Liver (tissue), 9 donors: ENCODE measurements around the gene PRSS23. TPM values are rescaled to one million over a fixed set of nuclear protein-coding genes. Genes with fewer than 3 reads are reported as not detected.

Experiments
- DNase-seq: peaks from one replicate; pipeline ENCODE4 v3.0.0-alpha.2; 2017; ENCODE audit warnings: low spot score
- H3K27ac ChIP-seq, 2 donors: one replicate each; pipeline ENCODE4 v1.7.0; 2013; ENCODE audit warnings: inconsistent platforms in 2 of 2, low read length in 2 of 2, control low read depth in 1 of 2, low read depth in 1 of 2, mild to moderate bottlenecking in 1 of 2
- H3K27me3 ChIP-seq, 4 donors: one replicate each; pipeline versions ENCODE4 v1.6.1 to v1.7.0; 2013; ENCODE audit warnings: low read length in 3 of 4, inconsistent platforms in 1 of 4, mild to moderate bottlenecking in 1 of 4, moderate library complexity in 1 of 4; ENCODE audit not compliant: control insufficient read depth in 4 of 4, insufficient read depth in 4 of 4
- H3K36me3 ChIP-seq, 4 donors: one replicate each; pipeline versions ENCODE4 v1.6.1 to v1.7.0; 2013; ENCODE audit warnings: low read length in 3 of 4, mild to moderate bottlenecking in 3 of 4, low read depth in 1 of 4, moderate library complexity in 1 of 4; ENCODE audit not compliant: control insufficient read depth in 4 of 4, insufficient read depth in 3 of 4
- H3K4me1 ChIP-seq, 4 donors: one replicate each; pipeline versions ENCODE4 v1.6.1 to v1.7.0; 2013; ENCODE audit warnings: low read length in 3 of 4, mild to moderate bottlenecking in 3 of 4, moderate library complexity in 1 of 4; ENCODE audit not compliant: control insufficient read depth in 4 of 4, insufficient read depth in 4 of 4
- H3K4me3 ChIP-seq, 3 donors: one replicate each; pipeline versions ENCODE4 v1.6.1 to v1.7.0; 2013; ENCODE audit warnings: low read length in 3 of 3, control low read depth in 1 of 3, low read depth in 1 of 3, mild to moderate bottlenecking in 1 of 3
- H3K9ac ChIP-seq, 2 donors: one replicate each; pipeline ENCODE4 v1.7.0; 2013; ENCODE audit warnings: low read length in 2 of 2, mild to moderate bottlenecking in 2 of 2, moderate library complexity in 2 of 2, control low read depth in 1 of 2, low read depth in 1 of 2
- H3K9me3 ChIP-seq, 4 donors: one replicate each; pipeline versions ENCODE4 v1.6.1 to v1.7.0; 2013; ENCODE audit warnings: low read length in 3 of 4; ENCODE audit not compliant: control insufficient read depth in 4 of 4
- ATF3 ChIP-seq: IDR thresholded peaks from 2 replicates; pipeline ENCODE4 v1.6.1; 2016; ENCODE audit warnings: antibody characterized with exemption
- EGR1 ChIP-seq, 2 donors: IDR thresholded peaks; 2 replicates each; pipeline ENCODE4 v1.6.1; 2016 to 2018; ENCODE audit warnings: antibody characterized with exemption in 2 of 2, low read depth in 2 of 2
- FOXA1 ChIP-seq: IDR thresholded peaks from 2 replicates; pipeline ENCODE4 v1.6.1; 2016; ENCODE audit warnings: antibody characterized with exemption
- FOXA2 ChIP-seq: IDR thresholded peaks from 2 replicates; pipeline ENCODE4 v1.6.1; 2016; ENCODE audit warnings: antibody characterized with exemption
- HNF4A ChIP-seq, 2 donors: conservative IDR thresholded peaks; 2 replicates each; pipeline ENCODE4 v1.6.1; 2016; ENCODE audit warnings: antibody characterized with exemption in 2 of 2, mild to moderate bottlenecking in 2 of 2
- HNF4G ChIP-seq: IDR thresholded peaks from 2 replicates; pipeline ENCODE4 v1.6.1; 2016; ENCODE audit warnings: antibody characterized with exemption
- JUND ChIP-seq, 2 donors: IDR thresholded peaks; 2 replicates each; pipeline ENCODE4 v1.6.1; 2016; ENCODE audit warnings: antibody characterized with exemption in 2 of 2
- NR2F2 ChIP-seq: IDR thresholded peaks from 2 replicates; pipeline ENCODE4 v1.6.1; 2016; ENCODE audit warnings: antibody characterized with exemption
- RAD21 ChIP-seq, 2 donors: IDR thresholded peaks; 2 replicates each; pipeline ENCODE4 v1.6.1; 2016; ENCODE audit warnings: antibody characterized with exemption in 2 of 2, mild to moderate bottlenecking in 2 of 2
- REST ChIP-seq: IDR thresholded peaks from 2 replicates; pipeline ENCODE4 v1.6.1; 2016; ENCODE audit warnings: antibody characterized with exemption, mild to moderate bottlenecking
- RXRA ChIP-seq, 2 donors: IDR thresholded peaks; 2 replicates each; pipeline ENCODE4 v1.6.1; 2017 to 2018; ENCODE audit warnings: antibody characterized with exemption in 2 of 2, mild to moderate bottlenecking in 1 of 2
- SP1 ChIP-seq: IDR thresholded peaks from 2 replicates; pipeline ENCODE4 v1.6.1; 2018; ENCODE audit warnings: antibody characterized with exemption, mild to moderate bottlenecking
- YY1 ChIP-seq: IDR thresholded peaks from 2 replicates; pipeline ENCODE4 v1.6.1; 2016; ENCODE audit warnings: antibody characterized with exemption, mild to moderate bottlenecking
- ZBTB33 ChIP-seq: IDR thresholded peaks from 2 replicates; pipeline ENCODE4 v1.6.1; 2016; ENCODE audit warnings: antibody characterized with exemption
- WGBS: extraction: QIAGEN DNeasy Blood & Tissue Kit; methylation state at CpG from one replicate; pipeline ENCODE4 v1.1.7; 2013; 5-methylcytosine and 5-hydroxymethylcytosine counted together
- polyA plus RNA-seq, 2 donors: library from polyadenylated mRNA; stranded (reverse) in 1 of 2; unstranded in 1 of 2; fragments of 200-250 nt in 1 of 2; fragments of >200 nt in 1 of 2; fragmentation: Nextera tagmentation in 1 of 2; extraction: Ambion mirVana in 1 of 2; gene quantifications; one replicate each; pipeline versions ENCODE4 v1.2.1 to v1.2.3, GENCODE V29; 2013 to 2015
- total RNA-seq, 2 donors: library from RNA; depleted of rRNA; stranded (reverse); fragments of >200 nt; gene quantifications; one replicate each; pipeline ENCODE4 v1.2.3, GENCODE V29; 2014
- donor health status: healthy.
- donor health status: healthy.
- donor health status: healthy.
- donor health status: healthy.
- donor health status: healthy.

Gene PRSS23
- total and polyA plus RNA-seq, 4 donors, result 2.3 to 11.0 (median 7.8) TPM

- Histone ChIP-seq H3K4me1 (no peaks in the 10 kb centered on the region), H3K9ac (no peak overlapping the region), H3K27ac (no peak overlapping the region), H3K4me3 (no peak overlapping the region), H3K36me3 (no peaks in the 10 kb centered on the region), H3K9me3 (no peaks in the 10 kb centered on the region), H3K27me3 (peaks cover 0 to under 1% (median 0%) of the 10 kb centered on the region in 4 donors)
- TF ChIP-seq EGR1 (IDR thresholded peaks at IDR 0.05; ENCODE audit: low read depth in 2 of 2), result no peak
- TF ChIP-seq JUND (IDR thresholded peaks at IDR 0.05), result no peak
- no peak for TF ChIP-seq NR2F2
- no peak for TF ChIP-seq FOXA2
- TF ChIP-seq FOXA1, result no peak
- TF ChIP-seq ATF3, result no peak
- TF ChIP-seq SP1, result no peak
- no peak for TF ChIP-seq HNF4A (conservative IDR thresholded peaks at IDR 0.05)
- TF ChIP-seq RAD21 (IDR thresholded peaks at IDR 0.05), result no peak
- no peak for TF ChIP-seq RXRA (IDR thresholded peaks at IDR 0.05)
- no peak for TF ChIP-seq REST
- no peak for TF ChIP-seq HNF4G
- no peak for DNase-seq
- WGBS, result 80% methylated on average over 2 of the region's 2 CpGs
These were observed 9.9 kb downstream of the PRSS23 start for GRCh38 chr11:86810288-86810687.

GRCh38 chr11:86811637-86812321 is 11.4 kb downstream of the PRSS23 start:
- Histone ChIP-seq H3K4me3 (no peak overlapping the region), H3K4me1 (no peaks in the 10 kb centered on the region)

More at GRCh38 chr11:86811637-86812321, 11.4 kb downstream of the PRSS23 start:
- no peaks in the 10 kb centered on the region for H3K27me3 ChIP-seq
- H3K9ac ChIP-seq, result no peak overlapping the region
- H3K27ac ChIP-seq, result no peak overlapping the region
- WGBS, result 43% methylated on average over 2 of the region's 2 CpGs
- DNase-seq, result no peak
- no peaks in the 10 kb centered on the region for H3K9me3 ChIP-seq
- no peaks in the 10 kb centered on the region for H3K36me3 ChIP-seq
- TF ChIP-seq REST, result no peak
- TF ChIP-seq ZBTB33, result no peak
- TF ChIP-seq ATF3, result no peak
- no peak for TF ChIP-seq RAD21 (IDR thresholded peaks at IDR 0.05)
- TF ChIP-seq YY1, result no peak
